Heart left ventricle (tissue), 16 donors: ENCODE measurements around the gene EID2B. TPM values are rescaled to one million over a fixed set of nuclear protein-coding genes. Genes with fewer than 3 reads are reported as not detected.

Experiments used
- ATAC-seq, 4 donors: fragments of 200-7000 bp; cut with Tn5 transposase; one replicate each; pipeline ENCODE4 v1.9.1; 2020 to 2022; ENCODE audit warnings: moderate library complexity in 4 of 4, mild to moderate bottlenecking in 3 of 4, moderate number of reproducible peaks in 1 of 4
- DNase-seq, 5 donors: peaks; one replicate each; pipeline ENCODE4 v3.0.0-alpha.2; 2020
- H3K27ac ChIP-seq, 12 donors: fragments of 200-600 bp; sonication (generic) in 4 of 12; one replicate each; pipeline versions ENCODE4 v1.5.0 to v1.8.0; 2016 to 2022; ENCODE audit warnings: mild to moderate bottlenecking in 2 of 12
- H3K27me3 ChIP-seq, 9 donors: fragments of 200-600 bp; sonication (generic) in 2 of 9; one replicate each; pipeline versions ENCODE4 v1.5.1 to v1.8.0; 2016 to 2022; ENCODE audit warnings: mild to moderate bottlenecking in 3 of 9
- H3K36me3 ChIP-seq, 9 donors: fragments of 200-600 bp; sonication (generic) in 2 of 9; one replicate each; pipeline versions ENCODE4 v1.5.0 to v1.8.0; 2018 to 2022; ENCODE audit warnings: mild to moderate bottlenecking in 2 of 9
- H3K4me1 ChIP-seq, 12 donors: fragments of 200-600 bp; sonication (generic) in 4 of 12; one replicate each; pipeline versions ENCODE4 v1.5.0 to v1.8.0; 2016 to 2022; ENCODE audit warnings: mild to moderate bottlenecking in 3 of 12
- H3K4me3 ChIP-seq, 12 donors: fragments of 200-600 bp; sonication (generic) in 4 of 12; one replicate each; pipeline versions ENCODE4 v1.5.0 to v1.8.0; 2017 to 2022; ENCODE audit warnings: mild to moderate bottlenecking in 9 of 12, moderate library complexity in 4 of 12
- H3K9me3 ChIP-seq, 12 donors: fragments of 200-600 bp; sonication (generic) in 4 of 12; one replicate each; pipeline versions ENCODE4 v1.5.0 to v1.8.0; 2016 to 2022; ENCODE audit warnings: mild to moderate bottlenecking in 1 of 12
- CTCF ChIP-seq, 12 donors: fragments of 200-600 bp; sonication (generic) in 4 of 12; IDR thresholded peaks; one replicate each; pipeline versions ENCODE4 v1.5.0 to v1.8.0; 2018 to 2022; ENCODE audit warnings: antibody characterized with exemption in 12 of 12, mild to moderate bottlenecking in 5 of 12
- POLR2A ChIP-seq, 2 donors: fragments of 450-650 bp; IDR thresholded peaks; one replicate each; pipeline ENCODE4 v1.6.1; 2017; ENCODE audit warnings: antibody characterized with exemption in 2 of 2, mild to moderate bottlenecking in 2 of 2, moderate library complexity in 2 of 2
- WGBS, 4 donors: extraction: QIAGEN DNeasy Blood & Tissue Kit in 2 of 4; methylation state at CpG; one replicate each; pipeline versions ENCODE4 v1.1.5 to v1.1.7; 2013 to 2018; 5-methylcytosine and 5-hydroxymethylcytosine counted together
- intact Hi-C, 10 donors: fragments of 100-400 bp; cut with DNase I; formaldehyde crosslinking; loops; one replicate each; pipeline versions ENCODE4 v1.11.1 to v1.14.2; 2022
- polyA plus RNA-seq, 2 donors: library from polyadenylated mRNA; stranded (reverse); fragments of 200-250 nt; gene quantifications; one replicate each; pipeline ENCODE4 v1.2.3, GENCODE V29; 2013
- total RNA-seq, 9 donors: library from RNA; depleted of rRNA in 2 of 9; stranded (reverse); fragments of >200 nt in 2 of 9; fragmentation: NEBNext Ultra II Directional in 3 of 9; extraction: Animal tissue kit (Norgen Biotek cat#: 25700) in 3 of 9; gene quantifications; one replicate each; pipeline versions ENCODE4 v1.1.0 to v1.2.4, GENCODE V29; 2016 to 2023
- donor health status: ischemic (EF 13 %, LVEDD 7.1; RV severe dilation, severe dysfunction).
- donor health status: healthy with polysubstance abuse.
- donor health status: DM: no; HTN: yes; CAD: no.
- donor health status: DM: no; HTN: no; CAD: no.
- donor health status: ischemic (EF 25% LVEDD 6.9; RV normal size, moderate dysfunction).
- donor health status: ischemic (EF 25% LVEDD 5.7; RV mildly dilated, moderate dysfunction).
- donor health status: healthy.
- donor health status: DM: yes; HTN: yes; CAD: no.
- donor health status: ischemic (EF 35%, LVEDD 5.7; RV mildly dilated, moderate dysfunction).
- donor health status: nonischemic (EF 11% LVEDD 7.7; RV severe dilation, severe dysfunction).
- donor health status: DM: yes; HTN: yes; CAD: no.
- donor health status: PGD.
- donor health status: ischemic (EF 29% LVEDD 5.4; RV normal size, mild dysfunction).
- donor health status: nonischemic (EF 23%, LVEDD 6.1; RV moderate dilation, normal function).

The EID2B gene
- total and polyA plus RNA-seq, 11 donors, result 1.1 to 5.1 (median 2.7) TPM

DNA sequence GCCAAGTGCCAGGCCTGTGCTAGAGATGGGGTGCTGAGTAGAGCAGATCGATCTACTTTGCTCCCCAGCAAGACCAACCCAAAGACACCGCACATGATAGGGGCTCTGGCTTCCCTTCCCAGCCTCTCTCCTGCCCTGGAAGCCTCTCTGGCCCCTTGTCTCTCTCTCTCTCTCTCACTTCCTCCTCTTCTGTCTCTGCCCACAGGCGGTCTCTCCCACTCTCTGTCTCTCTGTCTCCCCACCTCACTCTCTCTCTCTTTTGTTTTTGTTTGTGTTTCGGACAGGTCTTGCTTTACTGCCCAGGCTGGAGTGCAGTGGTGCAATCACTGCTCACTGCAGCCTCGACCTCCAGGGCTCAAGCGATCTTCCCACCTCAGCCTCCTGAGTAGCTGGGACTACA is 16.4 kb downstream of the EID2B start:
- peaks cover 0 to 16% (median 11%) of the 10 kb centered on the region in 12 donors for H3K4me1 ChIP-seq
- TF ChIP-seq CTCF (IDR thresholded peaks at IDR 0.05) (no peak), POLR2A (IDR thresholded peaks at IDR 0.05) (no peak)
- DNase-seq (no peak), ATAC-seq (no peak)
- intact Hi-C loops, result no loop called here
- WGBS, 4 donors, result 40 to 47% (median 43%) methylated on average over 6 of the region's 6 CpGs
- H3K36me3 ChIP-seq, result no peaks in the 10 kb centered on the region
- H3K9me3 ChIP-seq, result no peaks in the 10 kb centered on the region
- peaks cover 21 to 64% (median 47%) of the 10 kb centered on the region in 9 donors for H3K27me3 ChIP-seq
- H3K27ac ChIP-seq, result no peak overlapping the region
- no peak overlapping the region for H3K4me3 ChIP-seq

DNA sequence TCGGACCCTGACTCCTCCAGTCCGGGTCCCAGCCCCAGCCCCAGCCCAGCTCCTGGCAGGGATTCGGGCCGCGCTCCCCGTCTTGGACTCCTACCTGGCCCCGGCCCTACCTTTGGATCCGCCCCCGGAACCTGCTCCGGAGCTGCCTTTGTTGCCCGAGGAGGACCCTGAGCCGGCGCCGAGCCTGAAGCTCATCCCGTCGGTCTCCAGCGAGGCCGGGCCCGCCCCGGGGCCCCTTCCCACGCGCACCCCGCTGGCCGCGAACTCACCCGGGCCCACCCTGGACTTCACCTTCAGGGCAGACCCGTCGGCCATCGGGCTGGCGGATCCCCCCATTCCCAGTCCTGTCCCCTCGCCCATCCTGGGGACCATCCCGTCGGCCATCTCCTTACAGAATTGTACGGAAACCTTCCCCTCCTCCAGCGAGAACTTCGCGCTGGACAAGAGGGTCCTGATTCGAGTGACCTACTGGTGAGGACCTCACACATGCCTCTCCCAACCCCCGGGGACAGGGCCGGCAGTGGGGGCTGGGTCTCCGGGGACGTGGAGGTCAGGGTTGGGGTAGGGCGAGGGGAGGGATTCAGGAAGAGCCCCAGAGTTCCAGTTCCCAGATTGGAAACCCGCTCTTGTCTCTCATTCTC is 17.0 kb downstream of the EID2B start:
- Histone ChIP-seq H3K27me3 (peaks cover 21 to 70% (median 47%) of the 10 kb centered on the region in 9 donors), H3K4me1 (peaks cover 0 to 16% (median 11%) of the 10 kb centered on the region in 12 donors), H3K36me3 (no peaks in the 10 kb centered on the region), H3K4me3 (peak overlapping the region; percentile 4 to 48 (median 32)), H3K9me3 (no peaks in the 10 kb centered on the region), H3K27ac (no peak overlapping the region)
- intact Hi-C loops, result no loop called here
- ATAC-seq (peak in 1 of 4 donors; percentile 18), DNase-seq (no peak)
- WGBS, 4 donors, result 2 to 6% (median 2%) methylated on average over 29 to 44 of the region's 44 CpGs
- TF ChIP-seq CTCF (IDR thresholded peaks at IDR 0.05), result no peak

GRCh38 chr19:39514840-39515550 is 17.7 kb downstream of the EID2B start, which contains the start of gene SELENOV:
Gene SELENOV, plus strand, starts transcription at chr19:39515139. Its CDS starts 74 bp downstream, at chr19:39515213.
- intact Hi-C loops, result no loop called here
- H3K36me3 ChIP-seq, result no peaks in the 10 kb centered on the region
- ATAC-seq, result peak in 2 of 4 donors; percentile 24 to 28
- no peak within 1 kb of the TSS for H3K27ac ChIP-seq
- H3K4me1 ChIP-seq, result peaks cover 0 to 16% (median 11%) of the 10 kb centered on the region in 12 donors
- WGBS, 4 donors, result 1 to 3% (median 1%) methylated on average over 19 to 56 of the region's 56 CpGs
- peaks cover 21 to 73% (median 47%) of the 10 kb centered on the region in 9 donors for H3K27me3 ChIP-seq
- no peak for TF ChIP-seq POLR2A (IDR thresholded peaks at IDR 0.05)
- peak in 1 of 12 donors; percentile 2 for TF ChIP-seq CTCF (IDR thresholded peaks at IDR 0.05)
- no peak for DNase-seq
- H3K9me3 ChIP-seq, result no peaks in the 10 kb centered on the region
- H3K4me3 ChIP-seq, result peak within 1 kb of the TSS; percentile 4 to 48 (median 32)

- H3K4me1 ChIP-seq, result peaks cover 0 to 16% (median 11%) of the 10 kb centered on the region in 12 donors
- no peak overlapping the region for H3K4me3 ChIP-seq
- DNase-seq (no peak), ATAC-seq (no peak)
- H3K9me3 ChIP-seq, result no peaks in the 10 kb centered on the region
- peaks cover 21 to 90% (median 55%) of the 10 kb centered on the region in 9 donors for H3K27me3 ChIP-seq
- intact Hi-C loops, result no loop called here
- H3K27ac ChIP-seq, result no peak overlapping the region
- no peaks in the 10 kb centered on the region for H3K36me3 ChIP-seq
- 53 to 62% (median 56%) methylated on average over 2 of the region's 2 CpGs for whole genome bisulfite sequencing, 4 donors
- no peak for TF ChIP-seq CTCF (IDR thresholded peaks at IDR 0.05)
- no peak for TF ChIP-seq POLR2A (IDR thresholded peaks at IDR 0.05)
These were observed 19.7 kb downstream of the EID2B start for GRCh38 chr19:39512988-39513387.
